Cerebellar cortex (tissue), 1 donor: Measurements from ENCODE around the gene BIRC6.
"Not testable (repeated sequence)": the region's sequence is repeated elsewhere in the genome, so short reads cannot be mapped to it uniquely, and the experiment has no call there.

ENCODE experiments used
- DNase-seq: peaks from one replicate; pipeline ENCODE4 v3.0.0-alpha.2; 2015; ENCODE audit warnings: low spot score

The BIRC6 gene, protein sequence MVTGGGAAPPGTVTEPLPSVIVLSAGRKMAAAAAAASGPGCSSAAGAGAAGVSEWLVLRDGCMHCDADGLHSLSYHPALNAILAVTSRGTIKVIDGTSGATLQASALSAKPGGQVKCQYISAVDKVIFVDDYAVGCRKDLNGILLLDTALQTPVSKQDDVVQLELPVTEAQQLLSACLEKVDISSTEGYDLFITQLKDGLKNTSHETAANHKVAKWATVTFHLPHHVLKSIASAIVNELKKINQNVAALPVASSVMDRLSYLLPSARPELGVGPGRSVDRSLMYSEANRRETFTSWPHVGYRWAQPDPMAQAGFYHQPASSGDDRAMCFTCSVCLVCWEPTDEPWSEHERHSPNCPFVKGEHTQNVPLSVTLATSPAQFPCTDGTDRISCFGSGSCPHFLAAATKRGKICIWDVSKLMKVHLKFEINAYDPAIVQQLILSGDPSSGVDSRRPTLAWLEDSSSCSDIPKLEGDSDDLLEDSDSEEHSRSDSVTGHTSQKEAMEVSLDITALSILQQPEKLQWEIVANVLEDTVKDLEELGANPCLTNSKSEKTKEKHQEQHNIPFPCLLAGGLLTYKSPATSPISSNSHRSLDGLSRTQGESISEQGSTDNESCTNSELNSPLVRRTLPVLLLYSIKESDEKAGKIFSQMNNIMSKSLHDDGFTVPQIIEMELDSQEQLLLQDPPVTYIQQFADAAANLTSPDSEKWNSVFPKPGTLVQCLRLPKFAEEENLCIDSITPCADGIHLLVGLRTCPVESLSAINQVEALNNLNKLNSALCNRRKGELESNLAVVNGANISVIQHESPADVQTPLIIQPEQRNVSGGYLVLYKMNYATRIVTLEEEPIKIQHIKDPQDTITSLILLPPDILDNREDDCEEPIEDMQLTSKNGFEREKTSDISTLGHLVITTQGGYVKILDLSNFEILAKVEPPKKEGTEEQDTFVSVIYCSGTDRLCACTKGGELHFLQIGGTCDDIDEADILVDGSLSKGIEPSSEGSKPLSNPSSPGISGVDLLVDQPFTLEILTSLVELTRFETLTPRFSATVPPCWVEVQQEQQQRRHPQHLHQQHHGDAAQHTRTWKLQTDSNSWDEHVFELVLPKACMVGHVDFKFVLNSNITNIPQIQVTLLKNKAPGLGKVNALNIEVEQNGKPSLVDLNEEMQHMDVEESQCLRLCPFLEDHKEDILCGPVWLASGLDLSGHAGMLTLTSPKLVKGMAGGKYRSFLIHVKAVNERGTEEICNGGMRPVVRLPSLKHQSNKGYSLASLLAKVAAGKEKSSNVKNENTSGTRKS (N-terminal part only)

DNA sequence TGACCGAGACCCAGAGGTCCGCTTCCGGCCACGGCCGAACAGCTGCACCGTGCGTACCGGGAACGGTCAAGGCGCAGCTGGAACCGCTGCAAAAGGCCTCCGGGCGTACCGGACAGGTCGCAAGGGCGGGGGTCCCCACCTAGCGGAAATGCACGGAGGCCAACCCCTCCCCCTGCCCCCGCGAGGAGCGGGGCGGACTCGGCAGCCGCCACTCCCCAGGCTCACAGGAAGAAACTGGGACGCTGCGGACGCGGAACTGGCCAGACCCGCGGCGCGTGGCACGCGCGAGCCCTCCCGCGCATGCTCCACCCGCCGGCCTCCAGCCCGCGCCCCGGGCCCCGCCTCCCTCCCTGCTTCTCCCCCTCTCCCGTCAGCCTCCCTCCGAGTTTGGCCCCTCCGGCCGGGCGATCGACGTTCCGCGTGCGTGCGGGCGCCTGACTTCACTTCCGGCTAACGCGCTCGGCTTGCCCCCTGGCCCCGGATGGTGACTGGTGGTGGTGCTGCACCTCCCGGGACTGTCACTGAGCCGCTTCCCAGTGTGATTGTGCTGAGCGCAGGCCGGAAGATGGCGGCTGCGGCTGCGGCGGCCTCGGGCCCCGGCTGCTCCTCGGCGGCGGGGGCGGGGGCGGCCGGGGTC is at the start of gene BIRC6:
Gene BIRC6, plus strand, starts transcription at position 343 of the 637 bp plus-strand sequence. Its CDS starts 139 bp downstream, at position 482.
- peak; percentile 98 for DNase-seq

DNA sequence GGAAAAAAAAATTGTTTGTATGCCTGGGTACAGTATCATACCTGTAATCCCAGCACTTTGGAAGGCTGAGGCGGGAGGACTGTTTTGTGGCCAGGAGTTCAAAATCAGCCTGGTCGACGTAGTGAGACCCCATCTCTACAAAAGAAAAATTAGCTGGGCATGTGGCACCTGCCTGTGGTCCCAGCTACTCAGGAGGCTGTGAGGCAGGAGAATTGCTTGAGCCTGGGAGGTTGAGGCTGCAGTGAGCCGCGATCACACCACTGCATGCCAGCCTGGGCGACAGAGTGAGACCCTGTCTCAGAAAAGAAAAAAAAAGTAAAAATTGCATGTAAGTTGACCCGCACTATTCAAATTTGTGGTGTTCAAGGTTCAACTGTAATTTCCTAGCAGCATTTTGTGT is 46.2 kb upstream of the BIRC6 start:
- no peak for DNase-seq

DNA sequence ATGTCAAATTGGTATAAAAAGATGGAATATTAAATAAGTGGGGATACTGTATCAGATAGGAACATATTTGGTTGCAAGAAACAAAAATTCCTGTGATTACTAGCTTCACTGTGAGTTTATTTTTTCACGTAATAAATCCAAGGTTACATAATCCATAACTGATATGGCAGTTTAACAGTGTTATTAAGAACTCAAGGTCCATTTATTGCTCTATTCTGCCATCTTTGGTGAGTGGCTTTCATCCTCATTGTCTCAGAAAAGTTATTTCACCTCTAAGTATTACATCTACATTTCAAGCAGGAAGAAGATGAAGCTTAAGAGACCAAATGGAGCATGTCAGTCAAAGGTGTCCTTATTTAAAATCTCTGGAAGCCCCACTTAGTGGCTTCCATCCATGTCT is 41.9 kb upstream of the BIRC6 start:
- DNase-seq, result no peak

DNA sequence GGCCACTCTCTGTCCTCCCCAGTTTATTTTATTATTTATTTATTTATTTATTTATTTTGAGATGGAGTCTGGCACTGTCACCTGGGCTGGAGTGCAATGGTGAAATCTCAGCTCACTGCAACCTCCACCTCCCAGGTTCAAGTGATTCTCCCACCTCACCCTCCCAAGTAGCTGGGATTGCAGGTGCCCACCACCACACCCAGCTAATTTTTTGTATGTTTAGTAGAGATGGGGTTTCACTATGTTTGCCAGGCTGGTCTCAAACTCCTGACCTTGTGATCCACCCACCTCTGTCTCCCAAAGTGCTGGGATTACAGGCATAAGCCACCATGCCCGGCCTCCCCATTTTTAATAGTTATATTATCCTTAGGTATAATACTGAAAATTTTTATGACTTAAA is 28.1 kb upstream of the BIRC6 start:
- not testable (repeated sequence) for DNase-seq

DNA sequence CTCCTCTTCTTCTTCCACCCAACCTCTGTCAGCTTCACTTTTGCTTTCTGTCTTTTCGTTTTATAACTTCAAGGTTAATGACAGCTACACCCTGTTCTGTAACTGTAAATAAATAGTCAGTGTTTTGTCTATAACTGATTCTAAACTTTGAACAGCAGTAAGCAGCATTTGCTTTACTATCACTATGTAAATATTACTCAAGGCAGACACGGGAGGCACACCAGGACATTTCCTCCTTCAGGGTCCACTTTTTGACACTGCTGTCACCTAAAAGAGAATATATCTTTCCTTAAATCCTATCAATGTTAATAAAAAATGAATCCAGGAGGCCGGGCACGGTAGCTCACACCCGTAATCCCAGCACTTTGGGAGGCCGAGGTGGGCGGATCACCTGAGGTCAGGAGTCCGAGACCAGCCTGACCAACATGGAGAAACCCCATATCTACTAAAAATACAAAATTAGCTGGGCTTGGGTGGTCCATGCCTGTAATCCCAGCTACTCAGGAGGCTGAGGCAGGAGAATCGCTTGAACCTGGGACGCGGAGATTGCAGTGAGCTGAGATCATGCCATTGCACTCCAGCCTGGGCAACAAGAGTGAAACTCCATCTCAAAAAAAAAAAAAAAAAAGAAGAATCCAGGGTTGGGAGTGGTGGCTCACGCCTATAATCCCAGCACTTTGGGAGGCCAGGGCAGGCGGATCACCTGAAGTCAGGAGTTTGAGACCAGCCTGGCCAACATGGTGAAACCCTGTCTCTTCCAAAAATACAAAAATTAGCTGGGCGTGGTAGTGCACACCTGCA is 27.4 kb upstream of the BIRC6 start:
- not testable (repeated sequence) for DNase-seq

DNA sequence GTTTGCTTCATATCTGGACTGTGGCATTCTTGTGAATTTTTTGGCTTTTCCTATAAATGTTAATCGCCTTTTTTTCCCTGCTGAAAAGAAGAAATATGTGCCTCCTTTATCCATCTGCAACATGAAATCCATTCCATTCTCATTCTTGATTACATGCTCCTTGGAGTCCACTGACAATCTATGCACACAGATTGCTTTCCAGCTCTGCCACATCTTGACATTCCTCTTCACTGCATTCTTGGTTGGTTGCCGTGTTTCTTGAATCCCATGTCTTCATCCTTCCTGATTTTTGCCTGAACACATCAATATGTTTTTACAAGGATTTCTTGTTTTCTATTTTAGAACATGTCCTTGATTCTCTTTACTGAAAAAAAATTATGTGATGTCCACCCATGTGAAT is 26.7 kb upstream of the BIRC6 start:
- DNase-seq, result no peak

DNA sequence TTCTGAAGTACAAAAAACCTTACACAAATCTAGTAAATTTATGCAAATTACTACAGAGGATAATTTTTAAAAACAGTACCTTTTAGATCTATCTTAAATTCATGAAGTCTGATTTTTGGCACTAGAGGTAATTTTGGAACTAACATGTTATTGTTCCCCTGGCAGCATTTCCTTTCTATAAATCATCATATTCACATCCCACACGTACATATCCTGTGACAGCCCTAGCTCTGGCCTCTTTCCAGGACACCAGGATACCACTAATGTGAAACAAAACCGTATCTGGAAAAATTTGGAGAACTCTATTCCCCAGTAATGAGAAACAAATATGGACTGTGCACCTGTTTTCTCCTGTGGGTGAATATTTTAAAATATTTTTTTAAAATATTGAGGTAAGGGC is 14.0 kb upstream of the BIRC6 start:
- no peak for DNase-seq

DNA sequence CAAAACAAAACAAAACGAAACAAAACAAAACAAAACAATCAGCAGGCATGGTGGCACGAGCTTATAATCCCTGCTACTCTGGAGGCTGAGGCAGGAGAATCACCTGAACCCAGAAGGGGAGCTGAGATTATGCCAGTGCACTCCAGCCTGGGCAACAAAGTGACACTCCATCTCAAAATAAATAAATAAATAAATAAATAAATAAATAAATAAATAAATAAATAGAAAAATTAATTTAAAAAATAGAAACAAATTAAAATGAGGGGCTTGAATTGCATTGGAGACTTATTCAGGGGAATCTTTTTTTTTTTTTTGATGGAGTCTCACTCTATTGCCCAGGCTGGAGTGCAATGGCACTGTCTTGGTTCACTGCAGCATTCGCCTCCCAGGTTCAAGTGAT is 6.0 kb upstream of the BIRC6 start:
- not testable (repeated sequence) for DNase-seq

DNA sequence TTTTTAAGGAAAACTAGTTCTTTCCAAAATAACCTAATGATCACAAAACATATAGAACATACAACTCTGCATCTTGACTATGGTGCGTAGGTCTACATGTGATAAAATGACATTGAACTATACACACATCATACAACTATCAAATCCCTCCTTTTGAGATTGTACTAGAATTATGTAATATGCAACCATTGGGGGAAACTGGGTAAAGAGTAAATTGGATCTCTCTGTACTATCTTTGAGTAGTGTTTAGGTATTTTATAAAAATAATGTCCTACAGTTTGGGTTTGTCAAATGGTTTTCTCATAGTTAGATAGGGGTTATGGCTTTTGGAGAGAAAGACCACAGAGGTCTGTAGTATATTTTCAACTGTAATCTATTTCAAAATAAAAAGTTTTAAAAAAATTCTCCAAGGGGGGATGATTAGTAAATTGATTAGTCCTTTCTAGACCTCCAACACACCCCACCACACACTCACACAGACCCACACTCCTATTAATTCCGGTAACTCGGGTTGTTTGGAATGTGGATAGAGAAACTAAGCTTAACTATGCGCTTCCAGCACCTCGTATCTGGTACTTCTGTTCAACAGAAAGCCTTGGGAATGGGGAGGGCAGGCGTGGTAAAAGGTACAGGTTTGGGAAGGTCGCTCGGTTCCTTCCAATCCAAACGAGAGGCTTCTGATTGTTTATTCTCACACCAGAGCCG is 695 bp upstream of the BIRC6 start:
- DNase-seq, result peak; percentile 67

DNA sequence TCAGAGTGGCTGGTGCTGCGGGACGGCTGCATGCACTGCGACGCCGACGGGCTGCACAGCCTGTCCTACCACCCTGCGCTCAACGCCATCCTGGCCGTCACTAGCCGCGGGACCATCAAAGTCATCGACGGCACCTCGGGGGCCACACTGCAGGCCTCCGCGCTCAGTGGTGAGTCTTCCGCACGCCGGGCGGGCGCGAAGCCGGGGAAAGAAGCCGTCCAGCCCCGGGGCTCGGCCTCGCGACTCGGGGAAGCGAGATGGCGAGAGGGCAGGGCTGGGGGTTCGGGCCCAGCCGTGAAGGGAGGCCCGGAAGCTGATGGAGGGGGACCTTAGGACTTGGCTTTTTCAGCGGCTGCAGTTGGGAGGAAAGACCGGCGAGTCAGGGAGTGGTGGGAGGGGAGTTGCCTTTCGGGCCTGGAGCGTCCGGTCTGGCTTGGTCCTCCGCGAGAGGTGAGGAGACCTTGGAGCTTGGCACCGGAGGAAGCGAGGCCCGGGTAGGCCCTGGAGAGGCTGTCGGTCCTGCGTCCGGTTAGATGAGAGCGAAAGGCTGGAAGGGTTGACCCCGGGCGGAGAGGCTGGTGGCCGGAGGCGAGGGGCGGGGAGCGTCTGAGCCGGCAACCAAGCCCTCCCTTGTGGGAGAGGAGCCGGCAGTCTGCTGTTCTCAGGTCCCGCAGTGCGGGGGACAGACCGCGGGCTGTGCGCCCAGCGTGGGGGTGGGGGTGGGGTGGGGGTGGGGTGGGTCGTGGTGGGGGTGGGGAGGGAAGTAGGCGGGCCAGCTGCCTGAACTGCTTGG is 691 bp downstream of the BIRC6 start:
- DNase-seq, result peak; percentile 14

DNA sequence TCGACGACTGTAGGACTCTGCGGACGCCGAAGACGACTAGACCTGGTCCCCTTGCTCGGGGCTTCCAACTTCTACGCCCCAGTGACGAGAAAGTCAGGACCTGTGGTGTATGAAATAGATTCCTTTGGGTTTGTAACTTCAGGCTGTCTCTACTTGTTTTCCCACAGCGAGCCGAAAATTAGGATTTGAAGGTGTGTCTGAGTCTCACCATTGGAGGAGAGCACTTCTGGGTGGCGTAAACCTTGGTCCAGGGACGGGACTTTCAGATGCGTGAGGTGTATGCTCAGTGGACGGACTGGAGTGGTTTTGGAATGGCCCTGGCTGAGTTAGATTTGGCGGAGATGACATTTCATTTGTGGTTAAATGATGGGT is 1.3 kb downstream of the BIRC6 start:
- no peak for DNase-seq

DNA sequence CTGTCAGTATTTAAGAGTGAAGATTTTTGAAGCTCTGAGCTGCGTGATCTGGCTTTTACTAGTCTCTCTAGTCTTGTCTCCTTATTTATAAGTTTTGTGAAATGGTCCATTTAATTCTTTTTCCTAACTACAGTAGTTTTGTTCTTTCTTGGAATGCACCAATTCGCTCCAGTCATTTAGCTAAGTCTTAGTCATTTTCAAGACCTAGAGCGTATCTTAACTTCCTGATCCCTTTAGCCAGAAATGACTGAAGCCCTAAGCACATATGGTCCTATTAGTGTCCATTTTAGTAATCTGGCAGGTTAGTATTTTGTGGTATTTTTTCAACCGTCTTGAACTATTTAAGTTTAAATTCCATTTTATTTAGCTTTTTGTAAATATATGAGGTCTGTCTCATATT is 3.6 kb downstream of the BIRC6 start:
- DNase-seq, result no peak

DNA sequence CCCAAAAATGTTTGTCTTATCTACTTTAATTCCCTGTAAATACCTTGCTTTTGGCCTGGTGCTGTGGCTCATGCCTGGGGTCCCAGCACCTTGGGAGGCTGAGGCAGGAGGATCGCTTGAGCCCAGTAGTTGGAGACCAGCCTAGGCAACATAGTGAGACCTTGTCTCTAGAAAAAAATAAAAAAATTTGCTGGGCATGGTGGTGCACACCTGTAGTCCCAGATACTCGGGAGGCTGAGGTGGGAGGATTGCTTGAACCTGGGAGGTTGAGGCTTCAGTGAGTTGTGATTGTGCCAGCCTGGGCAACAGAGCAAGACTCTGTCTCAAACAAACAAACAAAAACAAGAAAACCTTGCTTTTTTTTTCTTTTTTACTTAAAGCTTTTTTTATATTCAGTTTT is 6.2 kb downstream of the BIRC6 start:
- DNase-seq, result not testable (repeated sequence)

DNA sequence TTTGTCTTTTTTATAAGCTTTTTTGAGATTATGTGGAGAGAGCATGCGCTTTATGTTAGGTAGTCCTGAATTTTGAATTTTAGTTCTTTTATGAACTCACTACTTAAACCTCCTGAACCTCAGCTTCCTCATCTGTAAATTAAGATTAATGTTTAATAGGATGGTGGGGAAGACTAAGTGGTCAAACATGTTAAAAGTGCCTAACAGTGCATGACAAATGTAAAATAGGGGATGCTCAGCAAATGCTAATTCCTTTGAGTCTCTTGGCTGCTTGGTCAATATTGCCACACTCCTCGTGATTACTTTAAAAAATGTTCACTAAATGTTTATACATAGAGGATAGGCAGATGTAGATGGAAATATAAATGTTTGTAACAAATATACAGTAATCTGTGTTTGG is 6.8 kb downstream of the BIRC6 start:
- no peak for DNase-seq

DNA sequence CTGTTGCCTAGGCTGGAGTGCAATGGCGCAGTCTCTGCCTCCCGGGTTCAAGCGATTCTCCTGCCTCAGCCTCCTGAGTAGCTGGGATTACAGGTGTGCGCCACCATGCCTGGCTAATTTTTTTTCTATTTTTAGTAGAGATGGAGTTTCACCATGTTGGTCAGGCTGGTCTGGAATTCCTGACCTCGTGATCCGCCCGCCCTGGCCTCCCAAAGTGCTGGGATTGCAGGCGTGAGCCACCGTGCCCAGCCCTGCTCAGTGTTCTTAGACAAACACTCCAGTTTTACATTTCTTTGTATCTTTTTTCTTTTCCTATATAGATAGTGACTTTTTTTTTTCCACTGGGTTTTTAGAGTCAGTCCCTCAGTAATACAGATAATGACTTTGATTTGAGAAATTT is 7.5 kb downstream of the BIRC6 start:
- not testable (repeated sequence) for DNase-seq

DNA sequence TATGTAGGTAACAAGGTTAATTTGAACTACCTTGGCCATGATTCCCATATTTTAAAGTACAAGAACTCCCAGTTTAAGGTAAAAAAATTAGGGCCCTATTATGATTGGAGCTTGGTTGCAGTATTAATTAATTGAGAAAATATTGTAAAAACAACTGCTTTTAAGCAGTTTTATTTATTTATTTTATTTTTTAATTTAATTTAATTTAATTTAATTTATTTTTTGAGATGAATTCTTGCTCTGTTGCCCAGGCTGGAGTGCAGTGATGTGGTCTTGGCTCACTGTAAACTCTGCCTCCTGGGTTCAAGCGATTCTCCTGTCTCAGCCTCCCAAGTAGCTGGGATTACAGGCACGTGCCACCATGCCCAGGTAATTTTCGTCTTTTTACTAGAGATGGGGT is 8.9 kb downstream of the BIRC6 start:
- not testable (repeated sequence) for DNase-seq

DNA sequence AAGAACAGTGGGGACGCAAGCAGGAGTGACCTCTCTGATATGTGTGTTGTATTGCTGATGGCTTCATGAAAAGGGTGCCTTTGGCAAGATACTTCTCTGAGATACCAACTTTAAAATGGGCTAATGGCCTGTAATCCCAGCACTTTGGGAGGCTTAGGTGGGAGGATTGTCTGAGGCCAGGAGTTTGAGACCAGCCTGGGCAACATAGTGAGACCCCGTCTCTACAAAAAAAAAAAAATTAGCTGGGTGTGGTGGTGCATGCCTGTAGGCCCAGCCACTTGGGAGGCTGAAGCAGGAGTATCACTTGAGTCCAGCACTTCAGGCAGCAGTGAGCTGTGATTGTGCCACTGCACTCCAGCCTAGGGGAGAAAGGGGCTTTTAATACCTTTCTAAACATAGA is 9.8 kb downstream of the BIRC6 start:
- DNase-seq, result no peak

DNA sequence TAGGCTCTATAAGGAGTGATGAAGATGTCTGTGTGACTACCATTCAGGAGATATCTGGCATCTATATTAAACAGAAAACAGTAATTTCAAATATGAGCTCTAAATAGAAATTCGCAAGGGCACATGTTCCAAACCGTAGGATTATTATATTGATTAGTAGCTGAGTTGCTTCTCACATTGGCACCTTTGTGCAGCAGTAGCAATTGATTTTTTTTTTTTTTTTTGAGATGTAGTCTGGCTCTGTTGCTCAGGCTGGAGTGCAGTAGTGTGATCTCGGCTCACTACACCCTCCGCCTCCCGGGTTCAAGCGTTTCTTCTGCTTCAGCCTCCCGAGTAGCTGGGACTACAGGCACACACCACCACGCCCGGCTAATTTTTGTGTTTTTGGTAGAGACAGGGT is 12.4 kb downstream of the BIRC6 start:
- DNase-seq, result no peak

DNA sequence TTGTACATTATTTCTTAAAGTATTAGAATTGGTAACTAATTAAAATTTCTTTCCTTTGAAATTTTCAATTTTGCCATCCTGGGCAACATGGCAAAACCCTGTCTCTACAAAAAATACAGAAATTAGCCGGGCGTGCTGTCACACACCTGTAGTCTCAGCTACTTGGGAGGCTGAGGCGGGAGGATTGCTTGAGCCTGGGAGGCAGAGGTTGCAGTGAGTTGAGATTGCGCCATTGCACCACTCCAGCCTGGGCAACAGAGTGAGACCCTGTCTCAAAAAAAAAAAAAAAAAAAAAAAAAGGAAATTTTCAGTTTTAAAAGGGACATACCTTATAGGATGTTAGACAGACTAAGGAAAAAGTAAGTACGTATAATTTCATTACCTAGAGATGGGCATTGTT is 14.1 kb downstream of the BIRC6 start:
- not testable (repeated sequence) for DNase-seq
